ACC112 (cell line): Measurements from ENCODE around the gene BCL2A1.
"Not testable (repeated sequence)": the region's sequence is repeated elsewhere in the genome, so short reads cannot be mapped to it uniquely, and the experiment has no call there.

Experiments used
- H2AFZ ChIP-seq: fragments of 200-600 bp; sonication (generic); one replicate; pipeline ENCODE4 v1.6.0; 2017; ENCODE audit warnings: antibody characterized with exemption, low read length; ENCODE audit not compliant: unreplicated experiment
- H3K27ac ChIP-seq: fragments of 200-600 bp; sonication (generic); 2 replicates; pipeline ENCODE4 v1.5.1; 2014; ENCODE audit warnings: low read depth, mild to moderate bottlenecking, antibody characterized with exemption, low read length, moderate library complexity
- H3K27me3 ChIP-seq: fragments of 200-600 bp; sonication (generic); 2 replicates; pipeline ENCODE4 v1.6.1; 2014; ENCODE audit warnings: mild to moderate bottlenecking, antibody characterized with exemption, low read length, moderate library complexity, mixed read lengths; ENCODE audit not compliant: insufficient read depth
- H3K36me3 ChIP-seq: fragments of 200-600 bp; sonication (generic); 2 replicates; pipeline ENCODE4 v1.6.1; 2016; ENCODE audit warnings: mild to moderate bottlenecking, antibody characterized with exemption, low read length, moderate library complexity, mixed read lengths; ENCODE audit not compliant: insufficient read depth
- H3K4me1 ChIP-seq: fragments of 200-600 bp; sonication (generic); one replicate; pipeline ENCODE4 v1.6.1; 2016; ENCODE audit warnings: low read length, mixed read lengths; ENCODE audit not compliant: insufficient read depth, unreplicated experiment, control insufficient read depth
- H3K4me3 ChIP-seq: fragments of 200-600 bp; sonication (generic); 2 replicates; pipeline ENCODE4 v1.5.1; 2014; ENCODE audit warnings: mild to moderate bottlenecking, low read depth, low read length
- H3K79me2 ChIP-seq: fragments of 200-600 bp; sonication (generic); one replicate; pipeline ENCODE4 v1.6.0; 2016; ENCODE audit warnings: low read length; ENCODE audit not compliant: control insufficient read depth, unreplicated experiment, insufficient read depth

The BCL2A1 gene

DNA sequence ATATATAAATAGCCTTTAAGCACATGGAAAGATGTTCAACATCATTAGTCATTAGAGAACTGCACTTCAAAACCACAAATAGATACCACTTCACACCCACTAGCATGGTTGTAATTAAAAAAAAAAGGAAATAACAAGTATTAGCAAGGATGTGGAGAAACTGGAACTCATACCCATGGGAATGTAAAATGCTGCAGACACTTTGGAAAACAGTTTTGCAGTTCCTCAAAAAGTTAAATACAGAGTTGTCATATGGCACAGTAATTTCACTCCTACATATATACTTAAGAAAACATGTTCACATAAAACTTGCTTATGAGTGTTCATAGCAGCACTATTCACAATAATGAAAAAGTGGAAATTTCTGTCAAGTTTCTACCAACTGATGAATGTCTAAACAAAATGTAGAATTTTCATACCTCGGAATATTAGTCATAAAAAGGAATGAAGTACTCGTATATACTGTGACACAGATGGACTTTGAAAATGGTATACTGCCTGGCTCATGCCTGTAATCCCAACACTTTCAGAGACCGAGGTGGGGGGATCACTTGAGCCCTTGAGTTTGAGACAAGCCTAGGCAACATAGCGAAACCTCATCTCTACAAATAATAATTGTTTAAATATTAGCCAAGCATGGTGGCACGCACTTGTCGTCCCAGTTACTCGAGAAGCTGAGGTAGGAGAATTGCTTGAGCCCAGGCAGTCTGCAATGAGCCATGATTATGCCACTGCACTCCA, 28.1 kb downstream of the BCL2A1 start:
- Histone ChIP-seq H3K27ac (no peak overlapping the region), H2AFZ (no peak overlapping the region), H3K79me2 (no peaks in the 10 kb centered on the region), H3K27me3 (no peaks in the 10 kb centered on the region), H3K4me3 (no peak overlapping the region), H3K36me3 (no peaks in the 10 kb centered on the region), H3K4me1 (peaks cover 20% of the 10 kb centered on the region)

DNA sequence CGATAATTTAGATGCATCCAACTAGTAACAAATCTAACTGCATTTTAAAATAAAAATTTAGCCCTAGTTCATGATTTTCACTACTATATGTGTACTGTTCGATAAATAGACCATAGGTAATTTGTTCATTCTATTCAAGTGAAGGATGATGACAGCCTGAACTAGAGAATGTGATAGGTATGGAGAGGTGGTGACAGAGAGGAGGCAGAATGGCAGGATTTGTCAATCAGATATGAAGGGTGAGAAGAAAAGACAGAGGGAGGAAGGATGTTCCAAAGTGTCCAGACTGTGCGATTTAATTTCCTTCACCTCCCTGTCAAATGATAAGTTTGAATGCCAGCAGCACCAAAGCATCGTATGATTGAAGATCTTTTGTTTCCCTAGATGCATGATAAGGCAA, 31.6 kb downstream of the BCL2A1 start:
- H3K4me3 ChIP-seq = no peak overlapping the region
- no peaks in the 10 kb centered on the region for H3K36me3 ChIP-seq
- no peaks in the 10 kb centered on the region for H3K27me3 ChIP-seq
- H3K79me2 ChIP-seq = no peaks in the 10 kb centered on the region
- H3K4me1 ChIP-seq = peaks cover 20% of the 10 kb centered on the region
- H3K27ac ChIP-seq = no peak overlapping the region
- H2AFZ ChIP-seq = no peak overlapping the region

DNA sequence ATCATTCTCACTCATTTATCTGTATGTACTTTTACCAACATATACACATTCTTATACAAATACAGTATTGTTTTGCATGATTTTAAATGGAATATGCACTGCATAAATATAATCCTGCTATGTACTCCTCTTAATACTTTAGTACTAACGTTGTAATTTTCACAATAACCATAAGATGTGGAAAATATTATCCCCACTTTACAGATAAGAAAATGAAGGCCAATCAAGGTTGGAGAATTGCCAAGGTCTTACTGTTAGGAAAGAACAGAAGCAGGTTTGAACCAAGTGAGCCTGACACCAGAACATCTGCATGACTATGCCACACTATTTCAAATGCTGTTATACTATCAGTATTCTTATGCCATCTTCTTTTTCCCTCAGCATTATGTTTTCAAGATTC, 32.9 kb downstream of the BCL2A1 start:
- Histone ChIP-seq H3K36me3 (no peaks in the 10 kb centered on the region), H3K79me2 (no peaks in the 10 kb centered on the region), H3K27ac (no peak overlapping the region), H3K4me3 (no peak overlapping the region), H2AFZ (no peak overlapping the region), H3K4me1 (peaks cover 14% of the 10 kb centered on the region), H3K27me3 (no peaks in the 10 kb centered on the region)

DNA sequence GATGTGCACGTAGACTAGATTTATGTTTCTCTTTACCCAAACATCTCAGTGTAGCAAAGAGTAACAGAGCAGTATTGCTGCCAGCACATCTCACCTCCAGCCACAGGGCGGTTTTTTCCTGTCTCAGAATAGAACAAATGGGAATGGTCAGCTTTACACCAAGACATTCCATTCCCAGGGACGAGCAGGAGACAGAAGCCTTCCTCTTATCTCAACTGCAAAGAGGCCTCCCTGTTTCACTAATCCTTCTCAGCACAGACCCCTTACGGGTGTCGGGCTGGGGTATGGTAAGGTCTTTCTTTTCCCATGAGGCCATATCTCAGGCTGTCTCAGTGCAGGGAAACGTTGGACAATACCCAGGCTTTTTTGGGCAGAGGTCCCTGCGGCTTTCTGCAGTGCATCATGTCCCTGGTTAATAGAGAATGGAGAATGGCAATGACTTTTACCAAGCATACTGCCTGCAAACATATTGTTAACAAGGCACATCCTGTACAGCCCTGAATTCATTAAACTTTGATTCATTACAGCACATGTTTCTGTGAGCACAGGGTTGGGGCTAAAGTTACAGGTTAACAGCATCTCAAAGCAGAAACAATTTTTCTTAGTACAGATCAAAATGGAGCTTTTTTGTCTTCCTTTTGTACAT, 35.3 kb downstream of the BCL2A1 start:
- H2AFZ ChIP-seq, H3K4me1 ChIP-seq, H3K79me2 ChIP-seq: not testable (repeated sequence)

DNA sequence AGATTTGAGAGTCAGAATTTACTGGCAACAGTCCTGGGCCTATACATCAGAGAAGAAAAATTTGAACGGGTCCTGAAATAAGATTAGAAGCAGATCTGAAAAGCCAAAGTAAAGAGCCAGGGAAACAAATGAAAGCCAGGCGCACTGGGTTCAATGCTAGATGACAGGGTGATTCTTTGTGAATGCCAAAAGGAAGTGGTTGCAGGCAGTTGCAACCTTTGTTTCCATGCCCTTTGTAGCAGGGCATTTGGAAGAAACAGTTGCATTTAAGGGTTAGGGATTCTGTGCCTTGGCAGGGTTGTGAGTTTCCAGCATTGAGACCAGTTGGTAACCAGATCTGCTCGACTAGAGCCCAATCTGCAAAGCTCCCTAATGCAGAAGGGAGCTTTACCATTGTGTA, 37.8 kb downstream of the BCL2A1 start:
- Histone ChIP-seq H3K27ac (no peak overlapping the region), H3K79me2 (no peaks in the 10 kb centered on the region), H3K27me3 (0 out of 2 replicates have a peak, but pooled peaks cover 8% of the 10 kb centered on the region), H3K4me3 (no peak overlapping the region), H3K4me1 (no peaks in the 10 kb centered on the region), H3K36me3 (no peaks in the 10 kb centered on the region), H2AFZ (no peak overlapping the region)

More for the DNA sequence above, 35.3 kb downstream of the BCL2A1 start:
- not testable (repeated sequence) for H3K4me3 ChIP-seq, H3K27ac ChIP-seq, H3K27me3 ChIP-seq, H3K36me3 ChIP-seq

DNA sequence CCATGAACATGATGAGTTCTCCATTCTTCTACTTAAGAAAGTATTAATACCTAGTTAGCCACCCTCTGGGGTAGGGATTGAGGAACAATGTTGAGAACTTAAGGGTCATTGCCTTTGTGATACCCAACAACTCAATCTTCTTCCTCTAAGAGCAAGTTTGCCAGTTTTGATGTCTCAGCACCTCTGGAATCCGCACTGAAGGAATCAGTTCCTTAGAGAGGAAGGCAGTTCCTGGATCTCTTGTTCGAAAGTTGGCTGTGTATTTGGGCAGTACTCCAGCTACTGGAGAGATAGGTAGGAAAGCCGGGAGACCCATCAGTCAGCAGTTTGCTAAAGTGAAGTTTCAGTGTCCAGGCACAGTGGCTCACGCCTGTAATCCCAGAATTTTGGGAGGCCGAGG, 38.5 kb downstream of the BCL2A1 start:
- no peak overlapping the region for H3K4me3 ChIP-seq
- H3K27me3 ChIP-seq = 0 out of 2 replicates have a peak, but pooled peaks cover 8% of the 10 kb centered on the region
- H3K4me1 ChIP-seq = no peaks in the 10 kb centered on the region
- H3K36me3 ChIP-seq = no peaks in the 10 kb centered on the region
- H3K79me2 ChIP-seq = no peaks in the 10 kb centered on the region
- no peak overlapping the region for H2AFZ ChIP-seq
- no peak overlapping the region for H3K27ac ChIP-seq

DNA sequence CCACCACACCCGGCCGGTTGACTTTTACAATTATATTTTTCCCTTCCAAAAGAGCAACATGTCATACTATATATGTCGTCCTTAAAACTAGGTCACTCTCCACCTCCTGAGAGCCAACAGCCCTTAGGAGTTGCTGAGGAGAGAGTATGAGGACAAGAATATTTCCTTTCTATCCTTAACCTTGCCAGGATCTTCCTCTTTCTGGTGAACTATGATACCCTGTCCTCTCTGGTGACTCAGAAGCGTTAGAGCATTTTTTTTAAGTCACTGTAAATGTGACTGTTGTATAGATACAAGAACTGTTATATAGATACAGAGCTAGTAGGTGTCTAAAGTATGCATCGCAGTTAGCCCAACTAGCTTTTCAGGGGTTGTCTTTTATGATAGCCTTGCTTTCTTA, 40.5 kb downstream of the BCL2A1 start:
- H3K4me1 ChIP-seq = no peaks in the 10 kb centered on the region
- H2AFZ ChIP-seq = no peak overlapping the region
- no peaks in the 10 kb centered on the region for H3K36me3 ChIP-seq
- H3K79me2 ChIP-seq = no peaks in the 10 kb centered on the region
- no peak overlapping the region for H3K27ac ChIP-seq
- no peak overlapping the region for H3K4me3 ChIP-seq
- 0 out of 2 replicates have a peak, but pooled peaks cover 8% of the 10 kb centered on the region for H3K27me3 ChIP-seq

DNA sequence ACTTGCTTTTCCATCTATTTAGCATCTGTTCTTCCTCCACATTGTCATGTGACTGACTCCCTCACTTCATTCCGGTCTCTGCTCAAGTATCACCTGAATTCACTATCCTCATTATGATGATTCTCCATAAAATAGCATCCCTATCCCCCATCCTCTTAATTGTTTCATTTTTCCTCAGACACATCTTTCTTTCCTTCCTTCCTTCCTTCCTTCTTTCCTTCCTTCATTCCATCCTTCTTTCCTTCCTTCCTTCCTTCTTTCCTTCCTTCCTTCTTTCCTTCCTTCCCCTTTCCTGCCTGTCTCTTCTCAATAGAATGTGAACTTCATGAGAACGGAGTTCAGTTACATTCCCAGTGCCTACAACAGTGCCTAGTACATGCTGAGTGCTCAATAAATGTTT, 41.6 kb downstream of the BCL2A1 start:
- Histone ChIP-seq H3K27ac (no peak overlapping the region), H3K27me3 (0 out of 2 replicates have a peak, but pooled peaks cover 8% of the 10 kb centered on the region), H3K4me3 (no peak overlapping the region), H3K36me3 (no peaks in the 10 kb centered on the region), H3K79me2 (peaks cover 4% of the 10 kb centered on the region), H2AFZ (no peak overlapping the region), H3K4me1 (no peaks in the 10 kb centered on the region)

DNA sequence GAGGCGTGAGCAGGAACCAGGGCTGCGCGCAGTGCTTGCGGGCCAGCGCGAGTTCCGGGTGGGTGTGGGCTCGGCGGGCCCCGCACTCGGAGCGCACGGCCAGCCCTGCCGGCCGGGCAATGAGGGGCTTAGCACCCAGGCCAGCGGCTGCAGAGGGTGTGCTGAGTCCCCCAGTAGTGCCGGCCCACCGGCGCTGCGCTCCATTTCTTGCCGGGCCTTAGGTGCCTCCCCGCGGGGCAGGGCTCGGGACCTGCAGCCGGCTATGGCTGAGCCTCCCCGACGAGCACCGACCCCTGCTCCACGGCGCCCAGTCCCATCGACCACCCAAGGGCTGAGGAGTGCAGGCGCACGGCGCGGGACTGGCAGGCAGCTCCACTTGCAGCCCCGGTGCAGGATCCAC, 44.9 kb downstream of the BCL2A1 start:
- H3K27me3 ChIP-seq, H3K4me3 ChIP-seq, H2AFZ ChIP-seq, H3K36me3 ChIP-seq, H3K27ac ChIP-seq, H3K4me1 ChIP-seq: not testable (repeated sequence)
- H3K79me2 ChIP-seq = peaks cover 23% of the 10 kb centered on the region

DNA sequence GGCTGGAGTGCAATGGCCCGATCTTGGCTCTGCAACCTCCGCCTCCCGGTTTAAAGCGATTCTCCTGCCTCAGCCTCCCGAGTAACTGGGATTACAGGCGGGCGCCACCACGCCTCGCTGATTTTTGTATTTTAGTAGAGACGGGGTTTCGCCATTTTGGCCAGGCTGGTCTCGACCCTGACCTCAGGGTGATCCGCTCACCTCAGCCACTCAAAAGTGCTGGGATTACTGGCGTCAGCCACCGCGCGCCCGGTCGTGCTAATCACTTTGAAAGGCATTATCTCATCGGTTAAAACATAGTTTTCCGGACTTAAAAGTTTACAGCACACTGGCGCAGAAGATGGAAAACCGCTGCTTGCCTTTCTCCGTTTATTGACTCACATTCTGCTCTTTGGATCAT, 46.6 kb downstream of the BCL2A1 start:
- peak overlapping the region; percentile 83 for H3K27ac ChIP-seq
- no peak overlapping the region for H2AFZ ChIP-seq
- peak overlapping the region; percentile 93 for H3K4me3 ChIP-seq
- H3K27me3 ChIP-seq = 0 out of 2 replicates have a peak, but pooled peaks cover 4% of the 10 kb centered on the region
- peaks cover 25% of the 10 kb centered on the region for H3K79me2 ChIP-seq
- peaks cover 22% of the 10 kb centered on the region for H3K36me3 ChIP-seq
- no peaks in the 10 kb centered on the region for H3K4me1 ChIP-seq
